Activated CD4-positive, alpha-beta T cell treated with anti-CD3 and anti-CD28 coated beads, Interleukin-2, amount 50 U/mL, for 4 hours (primary cell): ENCODE measurements around the gene RET.
A peak's percentile ranks its signal among the peaks of the same experiment; 100 is the strongest.
"Not testable (repeated sequence)": the region's sequence is repeated elsewhere in the genome, so short reads cannot be mapped to it uniquely, and the experiment has no call there.

Experiments
- DNase-seq, 2 experiments: peaks; one replicate each; pipeline ENCODE4 v3.0.0-alpha.2; 2020

RET gene

GRCh38 chr10:43079856-43080255, 3.0 kb downstream of the RET start:
- DNase-seq, result no peak

- DNase-seq, result no peak
Measured at GRCh38 chr10:43082087-43082486, 5.2 kb downstream of the RET start.

- DNase-seq, result no peak
Measured at GRCh38 chr10:43082746-43083145, 5.9 kb downstream of the RET start.

GRCh38 chr10:43083764-43084163, 6.9 kb downstream of the RET start:
- DNase-seq, result no peak

GRCh38 chr10:43084812-43085211, 7.9 kb downstream of the RET start:
- no peak for DNase-seq

GRCh38 chr10:43086321-43086942, 9.6 kb downstream of the RET start:
- DNase-seq, result no peak

- no peak for DNase-seq
Measured at GRCh38 chr10:43089519-43089918, 12.7 kb downstream of the RET start.

GRCh38 chr10:43090188-43090587, 13.3 kb downstream of the RET start:
- no peak for DNase-seq

- DNase-seq, result no peak
Measured at GRCh38 chr10:43090664-43091063, 13.8 kb downstream of the RET start.

GRCh38 chr10:43091846-43092245, 15.0 kb downstream of the RET start:
- DNase-seq, result no peak

- DNase-seq, result no peak
Measured at GRCh38 chr10:43093423-43094076, 16.7 kb downstream of the RET start.

GRCh38 chr10:43094085-43094484, 17.2 kb downstream of the RET start:
- DNase-seq, result no peak

- DNase-seq, result not testable (repeated sequence)
Measured at GRCh38 chr10:43099339-43099738, 22.5 kb downstream of the RET start.

- DNase-seq, result no peak
Measured at GRCh38 chr10:43099928-43100327, 23.1 kb downstream of the RET start.

GRCh38 chr10:43100366-43100765, 23.5 kb downstream of the RET start:
- no peak for DNase-seq

GRCh38 chr10:43102063-43102828, 25.4 kb downstream of the RET start:
- no peak for DNase-seq

GRCh38 chr10:43105102-43105955, 28.5 kb downstream of the RET start:
- DNase-seq, result peak; percentile 65 to 69

GRCh38 chr10:43105956-43106229, 29.0 kb downstream of the RET start:
- DNase-seq, result no peak

- DNase-seq, result no peak
Measured at GRCh38 chr10:43106256-43107091, 29.6 kb downstream of the RET start.

GRCh38 chr10:43108951-43109350, 32.1 kb downstream of the RET start:
- no peak for DNase-seq

GRCh38 chr10:43109671-43110249, 32.9 kb downstream of the RET start:
- DNase-seq, result no peak
